Brain microvascular endothelial cell (primary cell): ENCODE measurements around the gene RPL36AL.
A peak's percentile ranks its signal among the peaks of the same experiment; 100 is the strongest.

ENCODE experiments used
- DNase-seq: peaks from one replicate; pipeline ENCODE4 v3.0.0-alpha.2; 2020
- H3K27ac ChIP-seq: fragments of 250-450 bp; sonication (Bioruptor Pico); 2 replicates; pipeline ENCODE4 v1.5.1; 2020; ENCODE audit warnings: mild to moderate bottlenecking, moderate library complexity
- H3K27me3 ChIP-seq: fragments of 250-450 bp; sonication (Bioruptor Pico); replicated peaks from 2 replicates; pipeline ENCODE4 v1.5.1; 2020; ENCODE audit warnings: mild to moderate bottlenecking
- H3K36me3 ChIP-seq: fragments of 250-450 bp; sonication (Bioruptor Pico); replicated peaks from 2 replicates; pipeline ENCODE4 v1.5.1; 2020; ENCODE audit warnings: mild to moderate bottlenecking
- H3K4me3 ChIP-seq: 2 replicates; pipeline ENCODE4 v1.5.1; 2011; ENCODE audit warnings: low read depth, mild to moderate bottlenecking, control low read depth, low read length, moderate library complexity
- CTCF ChIP-seq: IDR thresholded peaks from 2 replicates; pipeline ENCODE4 v1.5.1; 2011; ENCODE audit warnings: low read depth, mild to moderate bottlenecking, moderate library complexity, low read length, control low read depth, inconsistent platforms; ENCODE audit errors: missing control alignments
- in situ Hi-C: cut with HindIII; loops from 2 replicates; pipeline ENCODE4 v1.10.0; 2017; ENCODE audit warnings: low sequenced_read_pairs, low pct_ligation_motif_present

Gene RPL36AL

GRCh38 chr14:49633640-49634546, 13.5 kb upstream of the RPL36AL start:
- peak; percentile 78 for TF ChIP-seq CTCF
- peak; percentile 88 for DNase-seq
- no peaks in the 10 kb centered on the region for H3K36me3 ChIP-seq
- in situ Hi-C loops: no loop called here
- no peaks in the 10 kb centered on the region for H3K27me3 ChIP-seq
- peak overlapping the region; percentile 93 for H3K4me3 ChIP-seq
- peak overlapping the region; percentile 79 for H3K27ac ChIP-seq

- peaks cover 9% of the 10 kb centered on the region for H3K36me3 ChIP-seq
- DNase-seq: no peak
- in situ Hi-C loops: no loop called here
- H3K4me3 ChIP-seq: no peak overlapping the region
- no peak for TF ChIP-seq CTCF
- no peak overlapping the region for H3K27ac ChIP-seq
- H3K27me3 ChIP-seq: no peaks in the 10 kb centered on the region
These were observed 3.8 kb upstream of the RPL36AL start for GRCh38 chr14:49623941-49624839.

- no peak for TF ChIP-seq CTCF
- in situ Hi-C loops: no loop called here
- no peaks in the 10 kb centered on the region for H3K27me3 ChIP-seq
- no peak for DNase-seq
- H3K36me3 ChIP-seq: peaks cover 17% of the 10 kb centered on the region
- no peak overlapping the region for H3K27ac ChIP-seq
- H3K4me3 ChIP-seq: no peak overlapping the region
These were observed 3.0 kb upstream of the RPL36AL start for GRCh38 chr14:49623387-49623786.

DNA sequence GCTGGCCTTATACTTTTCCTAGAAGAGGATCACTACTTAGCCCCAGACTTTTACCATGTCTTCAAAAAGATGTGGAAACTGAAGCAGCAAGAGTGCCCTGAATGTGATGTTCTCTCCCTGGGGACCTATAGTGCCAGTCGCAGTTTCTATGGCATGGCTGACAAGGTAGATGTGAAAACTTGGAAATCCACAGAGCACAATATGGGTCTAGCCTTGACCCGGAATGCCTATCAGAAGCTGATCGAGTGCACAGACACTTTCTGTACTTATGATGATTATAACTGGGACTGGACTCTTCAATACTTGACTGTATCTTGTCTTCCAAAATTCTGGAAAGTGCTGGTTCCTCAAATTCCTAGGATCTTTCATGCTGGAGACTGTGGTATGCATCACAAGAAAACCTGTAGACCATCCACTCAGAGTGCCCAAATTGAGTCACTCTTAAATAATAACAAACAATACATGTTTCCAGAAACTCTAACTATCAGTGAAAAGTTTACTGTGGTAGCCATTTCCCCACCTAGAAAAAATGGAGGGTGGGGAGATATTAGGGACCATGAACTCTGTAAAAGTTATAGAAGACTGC, 1.7 kb upstream of the RPL36AL start:
- in situ Hi-C loops: no loop called here
- DNase-seq: no peak

More for the DNA sequence above, 1.7 kb upstream of the RPL36AL start:
- peak overlapping the region; percentile 88 for H3K4me3 ChIP-seq
- H3K27me3 ChIP-seq: no peaks in the 10 kb centered on the region
- no peak for TF ChIP-seq CTCF
- H3K36me3 ChIP-seq: peaks cover 19% of the 10 kb centered on the region
- H3K27ac ChIP-seq: no peak overlapping the region
